ENCODE results near the gene NFASC.
A peak's percentile ranks its signal among the peaks of the same experiment; 100 is the strongest.

The NFASC gene

DNA sequence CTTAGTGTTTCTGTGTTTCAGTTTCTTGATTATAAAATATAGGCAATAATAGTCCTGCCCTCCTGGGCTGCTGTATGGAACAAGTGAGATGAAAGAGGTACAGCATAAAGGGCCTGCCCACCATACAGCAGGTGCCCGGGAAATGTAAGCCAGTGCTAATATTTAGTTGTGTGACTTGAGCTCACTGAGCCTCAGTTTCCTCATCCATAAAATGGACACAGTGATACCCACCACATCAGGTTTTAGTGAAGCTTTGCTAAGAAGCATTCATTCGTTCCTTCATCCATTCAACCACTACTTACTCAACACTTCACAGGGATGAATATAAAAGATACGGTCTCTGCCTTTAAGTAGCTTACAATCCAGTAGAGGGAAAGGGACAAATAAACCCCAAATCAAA, 192.2 kb downstream of the NFASC start:
- no peak for DNase-seq (ENCODE audit: low read depth in 2 of 2)

DNA sequence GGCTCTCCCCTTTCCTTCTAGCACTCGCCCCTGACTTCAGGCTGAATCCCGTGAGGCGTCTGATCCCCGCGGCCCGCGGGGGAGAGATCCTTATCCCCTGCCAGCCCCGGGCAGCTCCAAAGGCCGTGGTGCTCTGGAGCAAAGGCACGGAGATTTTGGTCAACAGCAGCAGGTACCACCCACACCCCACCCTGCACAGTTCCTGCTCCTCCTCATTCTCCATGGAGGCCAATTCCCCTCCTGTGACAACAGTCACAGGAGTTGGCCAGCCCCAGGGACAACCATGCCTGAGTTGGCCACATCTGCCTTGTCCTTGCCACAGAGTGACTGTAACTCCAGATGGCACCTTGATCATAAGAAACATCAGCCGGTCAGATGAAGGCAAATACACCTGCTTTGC, 193.6 kb downstream of the NFASC start:
- DNase-seq (ENCODE audit: low read depth in 2 of 2), result no peak

- DNase-seq (ENCODE audit: low read depth in 2 of 2), result no peak
Measured at GRCh38 chr1:205064741-205065316, 194.2 kb downstream of the NFASC start.

DNA sequence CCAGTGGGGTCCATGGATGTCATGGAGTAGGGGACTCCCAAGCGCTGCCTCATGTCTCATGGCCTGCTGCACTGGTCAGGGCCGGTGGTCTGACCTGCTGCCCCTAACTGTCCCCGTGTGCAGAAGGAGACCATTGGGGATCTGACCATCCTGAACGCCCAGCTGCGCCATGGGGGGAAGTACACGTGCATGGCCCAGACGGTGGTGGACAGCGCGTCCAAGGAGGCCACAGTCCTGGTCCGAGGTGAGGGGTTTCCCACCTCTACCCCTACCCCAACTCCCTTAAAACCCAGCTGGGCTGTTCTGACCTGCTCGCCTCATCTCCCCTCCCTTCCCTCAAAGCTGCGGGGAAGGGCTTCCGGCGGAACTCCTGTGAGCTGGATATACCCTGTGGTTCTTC, 195.0 kb downstream of the NFASC start:
- DNase-seq (ENCODE audit: low read depth in 2 of 2), result no peak

DNA sequence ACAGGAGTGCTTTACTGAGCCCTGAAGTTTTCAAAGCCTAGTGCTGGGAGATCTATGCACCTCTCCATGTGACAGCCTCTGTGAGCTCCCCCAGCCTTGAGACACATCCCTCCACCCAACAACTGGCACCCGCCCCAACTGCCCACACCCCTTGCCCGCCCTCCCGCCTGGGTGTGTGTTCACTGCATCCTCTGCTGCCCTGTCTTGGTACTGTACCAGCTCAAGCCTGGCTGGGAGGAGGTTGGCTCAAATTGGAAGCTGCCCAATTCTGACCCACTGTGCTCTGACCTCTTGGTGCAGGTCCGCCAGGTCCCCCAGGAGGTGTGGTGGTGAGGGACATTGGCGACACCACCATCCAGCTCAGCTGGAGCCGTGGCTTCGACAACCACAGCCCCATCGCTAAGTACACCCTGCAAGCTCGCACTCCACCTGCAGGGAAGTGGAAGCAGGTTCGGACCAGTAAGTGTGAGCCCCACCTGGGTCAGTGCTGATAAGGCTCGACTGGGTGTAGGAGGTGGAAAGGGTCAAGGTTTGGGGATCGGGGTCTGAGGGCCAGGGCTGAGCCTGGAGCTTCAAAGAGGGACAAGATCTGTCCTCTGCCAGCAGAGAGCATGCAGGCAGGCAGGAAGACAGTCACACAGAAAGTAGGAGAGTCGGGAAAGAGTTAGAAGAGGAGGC, 195.6 kb downstream of the NFASC start:
- no peak for DNase-seq (ENCODE audit: low read depth in 2 of 2)

- DNase-seq (ENCODE audit: low read depth in 2 of 2), result no peak
Measured at GRCh38 chr1:205067031-205067430, 196.4 kb downstream of the NFASC start.

DNA sequence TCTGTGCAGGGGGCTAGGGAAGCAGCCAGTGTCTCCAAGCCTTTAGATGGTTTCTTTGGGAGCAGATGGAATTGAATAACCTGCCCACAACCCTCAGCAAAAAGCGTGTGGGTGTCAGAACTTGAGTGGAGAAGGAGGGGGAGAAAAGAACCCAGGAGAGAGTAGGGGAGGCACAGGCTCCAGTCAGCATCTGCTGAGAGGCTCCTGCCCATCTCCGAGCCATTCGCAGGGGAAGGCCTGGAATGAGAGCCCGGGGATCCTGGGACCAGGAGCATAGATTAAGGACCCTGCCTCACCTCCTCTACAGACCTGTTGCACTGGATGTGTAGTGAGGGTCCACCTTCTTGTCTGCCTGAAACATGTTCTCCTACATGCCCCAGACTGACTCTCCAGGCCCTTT, 197.3 kb downstream of the NFASC start:
- DNase-seq (ENCODE audit: low read depth in 2 of 2), result no peak

DNA sequence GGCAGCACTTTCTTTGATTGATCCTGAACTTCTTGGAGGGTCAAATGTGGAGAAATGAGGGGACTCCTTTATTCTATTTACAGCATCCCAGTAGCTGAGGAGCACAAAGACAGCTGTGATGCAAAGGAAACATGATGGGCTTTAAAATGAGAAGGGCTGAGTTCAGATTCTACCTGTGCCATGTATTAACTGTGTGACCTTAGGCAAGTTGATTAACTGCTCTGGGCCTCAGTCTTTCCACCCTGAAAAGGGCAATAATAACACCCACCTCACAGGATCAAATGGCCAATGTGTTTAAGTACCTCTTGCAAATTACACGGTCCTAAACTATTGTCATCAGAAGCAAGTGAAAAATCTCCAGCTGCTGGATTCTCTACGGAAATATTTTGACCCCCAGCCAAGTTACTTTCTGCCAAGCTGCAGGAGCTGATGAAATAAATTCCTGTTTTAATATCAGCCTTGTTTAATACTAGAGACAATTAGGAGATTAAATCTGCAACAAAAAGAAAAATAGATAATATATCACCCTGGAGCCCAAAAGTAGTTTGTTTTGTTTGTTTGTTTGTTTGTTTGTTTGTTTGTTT, 197.9 kb downstream of the NFASC start:
- peak; percentile 17 to 26 for DNase-seq (ENCODE audit: low read depth in 2 of 2)

- no peak for DNase-seq (ENCODE audit: low read depth in 2 of 2)
Measured at GRCh38 chr1:205069371-205070125, 198.9 kb downstream of the NFASC start.

DNA sequence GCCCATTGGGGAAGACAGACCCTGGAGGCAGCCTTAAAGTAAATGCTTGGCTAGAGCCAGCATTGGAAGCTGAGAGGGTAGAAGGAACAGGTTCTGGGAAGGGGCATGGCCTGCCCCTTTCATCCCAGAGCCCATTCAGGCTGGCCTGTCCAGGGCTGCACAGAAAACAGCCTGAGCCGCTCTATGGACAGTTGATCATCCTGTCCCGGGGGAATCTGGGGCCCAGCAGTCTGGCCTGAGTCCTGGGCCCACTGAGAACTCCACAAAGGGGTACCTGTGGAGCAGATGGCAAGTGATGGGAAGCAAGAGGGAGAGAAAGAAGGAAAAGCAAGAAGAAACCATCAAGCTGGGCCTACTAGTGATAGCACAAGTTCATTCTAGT, 200.4 kb downstream of the NFASC start:
- no peak for DNase-seq (ENCODE audit: low read depth in 2 of 2)

- no peak for DNase-seq (ENCODE audit: low read depth in 2 of 2)
Measured at GRCh38 chr1:205071801-205072200, 201.1 kb downstream of the NFASC start.

- DNase-seq (ENCODE audit: low read depth in 2 of 2), result no peak
Measured at GRCh38 chr1:205072286-205072685, 201.6 kb downstream of the NFASC start.

All from fibroblast of skin of left biceps (primary cell).